ENCODE data around the gene BAZ2B.

- TF ChIP-seq POLR2AphosphoS5 (IDR thresholded peaks at IDR 0.05; ENCODE audit: low read depth), result no peak
- TF ChIP-seq, protein P1, sequence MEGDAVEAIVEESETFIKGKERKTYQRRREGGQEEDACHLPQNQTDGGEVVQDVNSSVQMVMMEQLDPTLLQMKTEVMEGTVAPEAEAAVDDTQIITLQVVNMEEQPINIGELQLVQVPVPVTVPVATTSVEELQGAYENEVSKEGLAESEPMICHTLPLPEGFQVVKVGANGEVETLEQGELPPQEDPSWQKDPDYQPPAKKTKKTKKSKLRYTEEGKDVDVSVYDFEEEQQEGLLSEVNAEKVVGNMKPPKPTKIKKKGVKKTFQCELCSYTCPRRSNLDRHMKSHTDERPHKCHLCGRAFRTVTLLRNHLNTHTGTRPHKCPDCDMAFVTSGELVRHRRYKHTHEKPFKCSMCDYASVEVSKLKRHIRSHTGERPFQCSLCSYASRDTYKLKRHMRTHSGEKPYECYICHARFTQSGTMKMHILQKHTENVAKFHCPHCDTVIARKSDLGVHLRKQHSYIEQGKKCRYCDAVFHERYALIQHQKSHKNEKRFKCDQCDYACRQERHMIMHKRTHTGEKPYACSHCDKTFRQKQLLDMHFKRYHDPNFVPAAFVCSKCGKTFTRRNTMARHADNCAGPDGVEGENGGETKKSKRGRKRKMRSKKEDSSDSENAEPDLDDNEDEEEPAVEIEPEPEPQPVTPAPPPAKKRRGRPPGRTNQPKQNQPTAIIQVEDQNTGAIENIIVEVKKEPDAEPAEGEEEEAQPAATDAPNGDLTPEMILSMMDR (conservative IDR thresholded peaks at IDR 0.05; ENCODE audit: low read depth in 2 of 2), result no peak
- no peak for TF ChIP-seq REST (IDR thresholded peaks at IDR 0.05; ENCODE audit: unreplicated experiment)
- no peak for TF ChIP-seq EZH2 (IDR thresholded peaks at IDR 0.05; ENCODE audit: low read depth, unreplicated experiment)
- no peak for TF ChIP-seq JUNB (IDR thresholded peaks at IDR 0.05; ENCODE audit: unreplicated experiment)
- no peak for TF ChIP-seq ZNF114 (CRISPR knock-in tag; IDR thresholded peaks at IDR 0.05)
- no peak for TF ChIP-seq ZNF331 (CRISPR knock-in tag; IDR thresholded peaks at IDR 0.05; ENCODE audit: low read depth)
- TF ChIP-seq STAT1 (IDR thresholded peaks at IDR 0.05; ENCODE audit: unreplicated experiment), result no peak
- no peak for TF ChIP-seq ETS1 (IDR thresholded peaks at IDR 0.05)
- TF ChIP-seq EZH2phosphoT487 (IDR thresholded peaks at IDR 0.05; ENCODE audit: unreplicated experiment), result no peak
- TF ChIP-seq, protein P2, sequence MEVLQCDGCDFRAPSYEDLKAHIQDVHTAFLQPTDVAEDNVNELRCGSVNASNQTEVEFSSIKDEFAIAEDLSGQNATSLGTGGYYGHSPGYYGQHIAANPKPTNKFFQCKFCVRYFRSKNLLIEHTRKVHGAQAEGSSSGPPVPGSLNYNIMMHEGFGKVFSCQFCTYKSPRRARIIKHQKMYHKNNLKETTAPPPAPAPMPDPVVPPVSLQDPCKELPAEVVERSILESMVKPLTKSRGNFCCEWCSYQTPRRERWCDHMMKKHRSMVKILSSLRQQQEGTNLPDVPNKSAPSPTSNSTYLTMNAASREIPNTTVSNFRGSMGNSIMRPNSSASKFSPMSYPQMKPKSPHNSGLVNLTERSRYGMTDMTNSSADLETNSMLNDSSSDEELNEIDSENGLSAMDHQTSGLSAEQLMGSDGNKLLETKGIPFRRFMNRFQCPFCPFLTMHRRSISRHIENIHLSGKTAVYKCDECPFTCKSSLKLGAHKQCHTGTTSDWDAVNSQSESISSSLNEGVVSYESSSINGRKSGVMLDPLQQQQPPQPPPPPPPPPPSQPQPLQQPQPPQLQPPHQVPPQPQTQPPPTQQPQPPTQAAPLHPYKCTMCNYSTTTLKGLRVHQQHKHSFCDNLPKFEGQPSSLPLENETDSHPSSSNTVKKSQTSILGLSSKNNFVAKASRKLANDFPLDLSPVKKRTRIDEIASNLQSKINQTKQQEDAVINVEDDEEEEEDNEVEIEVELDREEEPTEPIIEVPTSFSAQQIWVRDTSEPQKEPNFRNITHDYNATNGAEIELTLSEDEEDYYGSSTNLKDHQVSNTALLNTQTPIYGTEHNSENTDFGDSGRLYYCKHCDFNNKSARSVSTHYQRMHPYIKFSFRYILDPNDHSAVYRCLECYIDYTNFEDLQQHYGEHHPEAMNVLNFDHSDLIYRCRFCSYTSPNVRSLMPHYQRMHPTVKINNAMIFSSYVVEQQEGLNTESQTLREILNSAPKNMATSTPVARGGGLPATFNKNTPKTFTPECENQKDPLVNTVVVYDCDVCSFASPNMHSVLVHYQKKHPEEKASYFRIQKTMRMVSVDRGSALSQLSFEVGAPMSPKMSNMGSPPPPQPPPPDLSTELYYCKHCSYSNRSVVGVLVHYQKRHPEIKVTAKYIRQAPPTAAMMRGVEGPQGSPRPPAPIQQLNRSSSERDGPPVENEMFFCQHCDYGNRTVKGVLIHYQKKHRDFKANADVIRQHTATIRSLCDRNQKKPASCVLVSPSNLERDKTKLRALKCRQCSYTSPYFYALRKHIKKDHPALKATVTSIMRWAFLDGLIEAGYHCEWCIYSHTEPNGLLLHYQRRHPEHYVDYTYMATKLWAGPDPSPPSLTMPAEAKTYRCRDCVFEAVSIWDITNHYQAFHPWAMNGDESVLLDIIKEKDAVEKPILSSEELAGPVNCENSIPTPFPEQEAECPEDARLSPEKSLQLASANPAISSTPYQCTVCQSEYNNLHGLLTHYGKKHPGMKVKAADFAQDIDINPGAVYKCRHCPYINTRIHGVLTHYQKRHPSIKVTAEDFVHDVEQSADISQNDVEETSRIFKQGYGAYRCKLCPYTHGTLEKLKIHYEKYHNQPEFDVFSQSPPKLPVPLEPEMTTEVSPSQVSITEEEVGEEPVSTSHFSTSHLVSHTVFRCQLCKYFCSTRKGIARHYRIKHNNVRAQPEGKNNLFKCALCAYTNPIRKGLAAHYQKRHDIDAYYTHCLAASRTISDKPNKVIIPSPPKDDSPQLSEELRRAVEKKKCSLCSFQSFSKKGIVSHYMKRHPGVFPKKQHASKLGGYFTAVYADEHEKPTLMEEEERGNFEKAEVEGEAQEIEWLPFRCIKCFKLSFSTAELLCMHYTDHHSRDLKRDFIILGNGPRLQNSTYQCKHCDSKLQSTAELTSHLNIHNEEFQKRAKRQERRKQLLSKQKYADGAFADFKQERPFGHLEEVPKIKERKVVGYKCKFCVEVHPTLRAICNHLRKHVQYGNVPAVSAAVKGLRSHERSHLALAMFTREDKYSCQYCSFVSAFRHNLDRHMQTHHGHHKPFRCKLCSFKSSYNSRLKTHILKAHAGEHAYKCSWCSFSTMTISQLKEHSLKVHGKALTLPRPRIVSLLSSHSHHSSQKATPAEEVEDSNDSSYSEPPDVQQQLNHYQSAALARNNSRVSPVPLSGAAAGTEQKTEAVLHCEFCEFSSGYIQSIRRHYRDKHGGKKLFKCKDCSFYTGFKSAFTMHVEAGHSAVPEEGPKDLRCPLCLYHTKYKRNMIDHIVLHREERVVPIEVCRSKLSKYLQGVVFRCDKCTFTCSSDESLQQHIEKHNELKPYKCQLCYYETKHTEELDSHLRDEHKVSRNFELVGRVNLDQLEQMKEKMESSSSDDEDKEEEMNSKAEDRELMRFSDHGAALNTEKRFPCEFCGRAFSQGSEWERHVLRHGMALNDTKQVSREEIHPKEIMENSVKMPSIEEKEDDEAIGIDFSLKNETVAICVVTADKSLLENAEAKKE (CRISPR knock-in tag; IDR thresholded peaks at IDR 0.05), result no peak
Measured at GRCh38 chr2:159604159-159604558, 12.2 kb downstream of the BAZ2B start.

Measured in GM23338 (cell line).